Measurements from ENCODE around the gene TRIP4. TPM values are rescaled to one million over a fixed set of nuclear protein-coding genes. Genes with fewer than 3 reads are reported as not detected.

TRIP4 gene
- total RNA-seq (2014; rRNA removed) (6.0 and 11.9 TPM in 2 replicates), Bru-seq, nascent RNA (percentile 65 among the genes with signal in this experiment), BruChase-seq, experiment 1, labeled RNA remaining after a 6-hour chase (percentile 64 among the genes with signal in this experiment), BruChase-seq, experiment 2, labeled RNA remaining after a 2-hour chase (percentile 64 among the genes with signal in this experiment)
- long read RNA-seq, transcript TRIP4-201 (13 exons, 2,045 nt): major isoform, 23 of 36 reads
- long read RNA-seq, partial matches to known transcripts: 8 of 36 reads
- long read RNA-seq, other reads (novel, unspliced or antisense): 5 of 36 reads

- Histone ChIP-seq H3K4me3 (ENCODE audit: low read length) (peak within 1 kb of the TSS; percentile 91), H3K36me3 (ENCODE audit: low read depth, low read length) (no peaks in the 10 kb centered on the region), H4K20me1 (ENCODE audit: low read length) (no peaks in the 10 kb centered on the region), H2AFZ (ENCODE audit: low read length) (peak within 1 kb of the TSS; percentile 96), H3K79me2 (ENCODE audit: low read length) (peaks cover 25% of the 10 kb centered on the region), H3K27ac (ENCODE audit: low read length) (peak within 1 kb of the TSS; percentile 43; the same call in 1 of the 2 replicates), H3K9ac (ENCODE audit: low read length) (peak within 1 kb of the TSS; percentile 88), H3K27me3 (ENCODE audit: low read length) (no peaks in the 10 kb centered on the region), H3K9me3 (ENCODE audit: low read length) (no peaks in the 10 kb centered on the region), H3K9me2 (replicated peaks; ENCODE audit: low read length) (no peaks in the 10 kb centered on the region), H3K4me1 (ENCODE audit: insufficient read depth, low read length) (peaks cover 5% of the 10 kb centered on the region; the same call in 1 of the 2 replicates), H3F3A (ENCODE audit: low read length, unreplicated experiment) (no peaks in the 10 kb centered on the region), H3K4me2 (ENCODE audit: low read length) (peak within 1 kb of the TSS; percentile 85)
- CTCF ChIA-PET: interaction anchor here (0.7 kb wide), 1 partner anchor 31 kb away, joined by 3 read pairs; the partner anchor contains the start of gene CSNK1G1
- POLR2A ChIA-PET (ENCODE audit: unreplicated experiment): interaction anchor here (0.6 kb wide), 2 partner anchors 27 to 227 kb away, joined by 7 to 13 read pairs; no protein-coding TSS in a partner anchor
- peak; percentile 100 for ATAC-seq
- no TSS peak for BruUV-seq (replicated peaks)
- TF ChIP-seq EZH2phosphoT487 (IDR thresholded peaks at IDR 0.05; ENCODE audit: borderline replicate concordance, low read length): no peak
- TF ChIP-seq CTCF (conservative IDR thresholded peaks at IDR 0.05; ENCODE audit: low read depth, low read length): no peak
- no peak for TF ChIP-seq EZH2 (IDR thresholded peaks at IDR 0.05; ENCODE audit: low read length, unreplicated experiment)
- intact Hi-C loops (cut with micrococcal nuclease): no loop called here
- peak; percentile 90 for DNase-seq
Observed at GRCh38 chr15:64387562-64388168, at the start of gene TRIP4. TRIP4 (plus strand) TSS chr15:64387836; CDS start chr15:64387864, 28 bp downstream.

- POLR2A ChIA-PET (ENCODE audit: unreplicated experiment): no interaction called here
- Histone ChIP-seq H3K4me1 (ENCODE audit: insufficient read depth, low read length) (peaks cover 18% of the 10 kb centered on the region), H3K9me2 (replicated peaks; ENCODE audit: low read length) (no peaks in the 10 kb centered on the region), H3K9me3 (ENCODE audit: low read length) (no peaks in the 10 kb centered on the region), H3K4me2 (ENCODE audit: low read length) (no peak overlapping the region), H3K79me2 (ENCODE audit: low read length) (peaks cover 22% of the 10 kb centered on the region), H3K36me3 (ENCODE audit: low read depth, low read length) (no peaks in the 10 kb centered on the region), H4K20me1 (ENCODE audit: low read length) (no peaks in the 10 kb centered on the region), H2AFZ (ENCODE audit: low read length) (no peak overlapping the region), H3K4me3 (ENCODE audit: low read length) (no peak overlapping the region), H3K27ac (ENCODE audit: low read length) (no peak overlapping the region), H3K9ac (ENCODE audit: low read length) (no peak overlapping the region), H3F3A (ENCODE audit: low read length, unreplicated experiment) (peaks cover 5% of the 10 kb centered on the region), H3K27me3 (ENCODE audit: low read length) (no peaks in the 10 kb centered on the region)
- intact Hi-C loops (cut with micrococcal nuclease): no loop called here
- CTCF ChIA-PET: no interaction called here
- DNase-seq (no peak), ATAC-seq (no peak)
- TF ChIP-seq EZH2 (IDR thresholded peaks at IDR 0.05; ENCODE audit: low read length, unreplicated experiment) (no peak), EZH2phosphoT487 (IDR thresholded peaks at IDR 0.05; ENCODE audit: borderline replicate concordance, low read length) (no peak), CTCF (conservative IDR thresholded peaks at IDR 0.05; ENCODE audit: low read depth, low read length) (no peak)
- BruUV-seq (replicated peaks): no TSS peak
Observed at GRCh38 chr15:64340355-64340754, 47.3 kb upstream of the TRIP4 start.

DNA sequence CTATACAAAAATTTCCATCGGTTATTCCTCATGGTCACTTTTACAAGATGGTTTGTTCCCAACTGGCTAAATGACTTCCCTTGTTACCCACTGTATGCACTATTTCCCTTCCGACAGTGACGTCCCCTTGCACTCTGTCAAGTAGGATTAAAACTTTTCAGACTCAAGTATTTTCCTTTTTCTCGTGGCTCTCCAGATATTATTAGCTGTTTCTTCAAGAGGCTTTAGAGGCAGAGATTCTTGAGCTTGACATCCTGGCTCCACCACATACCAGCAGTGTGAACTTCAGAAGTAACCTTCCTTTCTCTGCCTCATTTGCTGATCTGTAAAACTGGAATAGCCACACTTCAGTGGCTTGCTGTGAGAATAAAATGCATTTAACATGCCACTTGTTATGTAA is 45.7 kb upstream of the TRIP4 start:
- no peak for ATAC-seq
- CTCF ChIA-PET: no interaction called here
- no peaks in the 10 kb centered on the region for H3K27me3 ChIP-seq (ENCODE audit: low read length)
- no peak overlapping the region for H2AFZ ChIP-seq (ENCODE audit: low read length)
- no peak overlapping the region for H3K9ac ChIP-seq (ENCODE audit: low read length)
- POLR2A ChIA-PET (ENCODE audit: unreplicated experiment): no interaction called here
- peaks cover 27% of the 10 kb centered on the region for H3K79me2 ChIP-seq (ENCODE audit: low read length)
- BruUV-seq (replicated peaks): no TSS peak
- peaks cover 18% of the 10 kb centered on the region for H3K4me1 ChIP-seq (ENCODE audit: insufficient read depth, low read length)
- no peaks in the 10 kb centered on the region for H3K9me3 ChIP-seq (ENCODE audit: low read length)
- peak overlapping the region; percentile 29 for H3K4me2 ChIP-seq (ENCODE audit: low read length)
- TF ChIP-seq CTCF (conservative IDR thresholded peaks at IDR 0.05; ENCODE audit: low read depth, low read length) (no peak), EZH2phosphoT487 (IDR thresholded peaks at IDR 0.05; ENCODE audit: borderline replicate concordance, low read length) (no peak), EZH2 (IDR thresholded peaks at IDR 0.05; ENCODE audit: low read length, unreplicated experiment) (no peak)
- H3K9me2 ChIP-seq (replicated peaks; ENCODE audit: low read length): no peaks in the 10 kb centered on the region
- no peaks in the 10 kb centered on the region for H3K36me3 ChIP-seq (ENCODE audit: low read depth, low read length)
- H4K20me1 ChIP-seq (ENCODE audit: low read length): no peaks in the 10 kb centered on the region
- H3K27ac ChIP-seq (ENCODE audit: low read length): peak overlapping the region; percentile 60
- intact Hi-C loops (cut with micrococcal nuclease): no loop called here
- H3F3A ChIP-seq (ENCODE audit: low read length, unreplicated experiment): peaks cover 5% of the 10 kb centered on the region
- H3K4me3 ChIP-seq (ENCODE audit: low read length): no peak overlapping the region
- DNase-seq: no peak
